Fibroblast of lung (primary cell): ENCODE measurements around the gene ZBED3.

ENCODE experiments used
- CTCF ChIP-seq, 2 donors: IDR thresholded peaks in 1 of 2; conservative IDR thresholded peaks in 1 of 2; 1 replicate in 1 of 2; 2 replicates in 1 of 2; pipeline ENCODE4 v1.5.1; 2011 to 2012; ENCODE audit warnings: low read length in 2 of 2, control low read depth in 1 of 2, inconsistent platforms in 1 of 2, low read depth in 1 of 2, mild to moderate bottlenecking in 1 of 2
- EZH2 ChIP-seq: IDR thresholded peaks from 2 replicates; pipeline ENCODE4 v1.5.1; 2012; ENCODE audit warnings: low read length, control low read depth, mild to moderate bottlenecking; ENCODE audit errors: missing control alignments

- TF ChIP-seq CTCF (conservative IDR thresholded peaks at IDR 0.05 in 1 of 2, IDR thresholded peaks at IDR 0.05 in 1 of 2; ENCODE audit: low read depth in 1 of 2, low read length in 2 of 2) = no peak
- TF ChIP-seq EZH2 = no peak
Measured at GRCh38 chr5:77101298-77101697, 14.2 kb upstream of the ZBED3 start.
